GM13977 (cell line): ENCODE measurements around the gene HPS1.

Experiments
- DNase-seq: peaks from one replicate; pipeline ENCODE4 v3.0.0; 2012; ENCODE audit warnings: low spot score
- CTCF ChIP-seq: IDR thresholded peaks from 2 replicates; pipeline ENCODE4 v1.5.1; 2012; ENCODE audit warnings: mild to moderate bottlenecking, control low read depth; ENCODE audit not compliant: insufficient read depth; ENCODE audit errors: extremely low read depth, missing control alignments
- in situ Hi-C: fragments of 300-500 bp; cut with MboI; formaldehyde crosslinking; loops from one replicate; pipeline ENCODE4 v1.12.0; 2022; ENCODE audit warnings: low sequenced_read_pairs, low pct_unique_long_range_greater_than_20kb, mixed read lengths, inconsistent platforms; ENCODE audit not compliant: unreplicated experiment

HPS1 gene

GRCh38 chr10:98377001-98377400 is 69.7 kb downstream of the HPS1 start:
- no peak for TF ChIP-seq CTCF
- no peak for DNase-seq
- in situ Hi-C loops = no loop called here

GRCh38 chr10:98376485-98376884 is 70.2 kb downstream of the HPS1 start:
- in situ Hi-C loops = no loop called here
- no peak for TF ChIP-seq CTCF
- DNase-seq = no peak

GRCh38 chr10:98374217-98374985 is 72.3 kb downstream of the HPS1 start:
- TF ChIP-seq CTCF = no peak
- in situ Hi-C loops = no loop called here
- DNase-seq = no peak

GRCh38 chr10:98373260-98374040 is 73.3 kb downstream of the HPS1 start:
- in situ Hi-C loops = no loop called here
- no peak for DNase-seq
- TF ChIP-seq CTCF = no peak

- in situ Hi-C loops = no loop called here
- DNase-seq = no peak
- TF ChIP-seq CTCF = no peak
Observed at GRCh38 chr10:98370831-98371820, 75.6 kb downstream of the HPS1 start.

GRCh38 chr10:98369801-98370200 is 76.9 kb downstream of the HPS1 start:
- TF ChIP-seq CTCF = no peak
- DNase-seq = no peak
- in situ Hi-C loops = no loop called here
